Tibial nerve (tissue), 4 donors: ENCODE data around the gene SNAI1.

Source experiments
- EP300 ChIP-seq, 2 donors: sonication (generic); formaldehyde crosslinking; IDR thresholded peaks; one replicate each; pipeline ENCODE4 v1.6.1; 2017; ENCODE audit warnings: antibody characterized with exemption in 2 of 2, mild to moderate bottlenecking in 1 of 2
- POLR2A ChIP-seq, 2 donors: fragments of 450-650 bp; IDR thresholded peaks; one replicate each; pipeline ENCODE4 v1.6.1; 2017; ENCODE audit warnings: antibody characterized with exemption in 2 of 2, mild to moderate bottlenecking in 2 of 2, moderate library complexity in 2 of 2
- TF ChIP-seq, protein P1 (sequence below), 5 experiments: fragments of 200-600 bp in 3 of 5; fragments of 450-650 bp in 2 of 5; sonication (generic) in 3 of 5; IDR thresholded peaks; one replicate each; pipeline ENCODE4 v1.5.1; 2016 to 2019; ENCODE audit warnings: antibody characterized with exemption in 5 of 5, mild to moderate bottlenecking in 3 of 5, moderate library complexity in 2 of 5

DNA sequence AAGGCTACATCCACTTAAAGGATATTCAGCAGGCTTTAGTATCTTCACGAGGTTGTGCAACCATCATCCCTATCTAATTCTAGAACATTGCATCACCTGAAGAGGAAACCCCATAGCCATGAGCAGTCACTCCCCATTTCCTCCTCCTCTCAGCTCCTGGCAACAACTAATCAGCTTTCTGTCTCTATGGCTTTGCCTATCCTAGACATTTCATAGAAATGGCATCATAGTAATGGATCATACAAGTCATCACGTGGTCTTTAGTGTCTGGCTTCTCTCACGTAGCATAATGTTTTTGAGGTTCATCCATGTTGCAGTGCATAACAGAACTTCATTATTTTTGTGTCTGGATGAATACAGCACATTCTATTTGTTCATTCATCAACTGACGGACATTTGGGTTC is 20.5 kb downstream of the SNAI1 start:
- TF ChIP-seq, protein P1, sequence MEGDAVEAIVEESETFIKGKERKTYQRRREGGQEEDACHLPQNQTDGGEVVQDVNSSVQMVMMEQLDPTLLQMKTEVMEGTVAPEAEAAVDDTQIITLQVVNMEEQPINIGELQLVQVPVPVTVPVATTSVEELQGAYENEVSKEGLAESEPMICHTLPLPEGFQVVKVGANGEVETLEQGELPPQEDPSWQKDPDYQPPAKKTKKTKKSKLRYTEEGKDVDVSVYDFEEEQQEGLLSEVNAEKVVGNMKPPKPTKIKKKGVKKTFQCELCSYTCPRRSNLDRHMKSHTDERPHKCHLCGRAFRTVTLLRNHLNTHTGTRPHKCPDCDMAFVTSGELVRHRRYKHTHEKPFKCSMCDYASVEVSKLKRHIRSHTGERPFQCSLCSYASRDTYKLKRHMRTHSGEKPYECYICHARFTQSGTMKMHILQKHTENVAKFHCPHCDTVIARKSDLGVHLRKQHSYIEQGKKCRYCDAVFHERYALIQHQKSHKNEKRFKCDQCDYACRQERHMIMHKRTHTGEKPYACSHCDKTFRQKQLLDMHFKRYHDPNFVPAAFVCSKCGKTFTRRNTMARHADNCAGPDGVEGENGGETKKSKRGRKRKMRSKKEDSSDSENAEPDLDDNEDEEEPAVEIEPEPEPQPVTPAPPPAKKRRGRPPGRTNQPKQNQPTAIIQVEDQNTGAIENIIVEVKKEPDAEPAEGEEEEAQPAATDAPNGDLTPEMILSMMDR (IDR thresholded peaks at IDR 0.05): no peak
- TF ChIP-seq POLR2A (IDR thresholded peaks at IDR 0.05) (no peak), EP300 (IDR thresholded peaks at IDR 0.05) (peak in 1 of 2 donors; percentile 40)
